PC-3 (cell line): ENCODE results near the gene COL6A1.

Experiments
- EZH2 ChIP-seq: fragments of 300-600 bp; sonication (generic); IDR thresholded peaks from one replicate; pipeline ENCODE4 v1.6.1; 2017; ENCODE audit warnings: antibody characterized with exemption, mild to moderate bottlenecking, low read length; ENCODE audit not compliant: unreplicated experiment
- EZH2phosphoT487 ChIP-seq: fragments of 300-600 bp; sonication (generic); IDR thresholded peaks from 2 replicates; pipeline ENCODE4 v1.6.1; 2018; ENCODE audit warnings: mild to moderate bottlenecking, antibody characterized with exemption, low read length, borderline replicate concordance
- TF ChIP-seq, protein P1 (sequence below): fragments of 300-600 bp; sonication (generic); conservative IDR thresholded peaks from 2 replicates; pipeline ENCODE4 v1.5.1; 2017; ENCODE audit warnings: antibody characterized with exemption, low read depth, mild to moderate bottlenecking, low read length

DNA sequence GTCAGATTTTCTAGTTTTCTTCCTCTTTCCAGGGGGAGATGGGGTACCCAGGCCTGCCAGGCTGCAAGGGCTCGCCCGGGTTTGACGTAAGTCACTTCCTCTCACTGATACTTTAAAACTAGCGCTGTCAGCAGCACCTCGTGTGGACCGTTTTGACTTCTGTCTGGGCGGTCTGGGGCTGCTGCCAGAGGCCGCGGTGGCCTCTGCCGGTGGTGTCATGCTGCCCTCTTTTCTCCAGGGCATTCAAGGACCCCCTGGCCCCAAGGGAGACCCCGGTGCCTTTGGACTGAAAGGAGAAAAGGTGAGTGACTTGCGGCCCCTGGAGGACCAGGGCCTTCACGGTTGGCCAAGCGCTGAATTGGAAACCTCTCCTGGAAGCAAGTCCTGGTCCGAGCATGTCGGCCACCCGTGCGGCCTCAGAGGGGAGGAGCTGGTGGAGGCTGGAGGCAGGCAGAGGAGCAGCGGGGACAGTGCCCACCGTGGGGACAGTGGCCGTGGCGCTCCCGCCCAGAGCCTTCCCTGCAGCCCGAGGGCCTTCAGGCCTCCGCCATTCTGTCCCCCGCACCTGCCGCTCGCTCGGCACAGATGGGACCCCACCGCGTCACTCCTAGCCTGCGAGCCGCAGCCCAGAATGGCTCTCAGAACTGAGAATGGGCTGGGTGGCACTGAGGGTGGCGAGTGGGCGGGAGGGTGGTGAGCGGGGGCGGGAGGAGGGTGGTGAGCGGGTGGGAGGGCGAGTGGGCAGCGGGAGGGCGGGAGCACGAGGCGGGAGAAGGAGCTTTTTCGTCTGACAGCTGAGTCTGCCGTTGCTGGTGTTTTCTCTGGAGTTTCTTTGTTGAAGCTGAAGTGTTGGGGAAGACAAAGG lies 9.4 kb downstream of the COL6A1 start:
- TF ChIP-seq, protein P1, sequence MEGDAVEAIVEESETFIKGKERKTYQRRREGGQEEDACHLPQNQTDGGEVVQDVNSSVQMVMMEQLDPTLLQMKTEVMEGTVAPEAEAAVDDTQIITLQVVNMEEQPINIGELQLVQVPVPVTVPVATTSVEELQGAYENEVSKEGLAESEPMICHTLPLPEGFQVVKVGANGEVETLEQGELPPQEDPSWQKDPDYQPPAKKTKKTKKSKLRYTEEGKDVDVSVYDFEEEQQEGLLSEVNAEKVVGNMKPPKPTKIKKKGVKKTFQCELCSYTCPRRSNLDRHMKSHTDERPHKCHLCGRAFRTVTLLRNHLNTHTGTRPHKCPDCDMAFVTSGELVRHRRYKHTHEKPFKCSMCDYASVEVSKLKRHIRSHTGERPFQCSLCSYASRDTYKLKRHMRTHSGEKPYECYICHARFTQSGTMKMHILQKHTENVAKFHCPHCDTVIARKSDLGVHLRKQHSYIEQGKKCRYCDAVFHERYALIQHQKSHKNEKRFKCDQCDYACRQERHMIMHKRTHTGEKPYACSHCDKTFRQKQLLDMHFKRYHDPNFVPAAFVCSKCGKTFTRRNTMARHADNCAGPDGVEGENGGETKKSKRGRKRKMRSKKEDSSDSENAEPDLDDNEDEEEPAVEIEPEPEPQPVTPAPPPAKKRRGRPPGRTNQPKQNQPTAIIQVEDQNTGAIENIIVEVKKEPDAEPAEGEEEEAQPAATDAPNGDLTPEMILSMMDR, result no peak
- TF ChIP-seq EZH2 (no peak), EZH2phosphoT487 (no peak)
